Measurements from ENCODE around the gene BCOR. TPM values are rescaled to one million over a fixed set of nuclear protein-coding genes. Genes with fewer than 3 reads are reported as not detected.

BCOR gene
- total and polyA plus RNA-seq, 9 of the 15 experiments (the other 6 are each of a cell fraction or from before 2014, with no cell fraction given): 27.5 to 113 (median 37.6) TPM

- TF ChIP-seq, protein P1, sequence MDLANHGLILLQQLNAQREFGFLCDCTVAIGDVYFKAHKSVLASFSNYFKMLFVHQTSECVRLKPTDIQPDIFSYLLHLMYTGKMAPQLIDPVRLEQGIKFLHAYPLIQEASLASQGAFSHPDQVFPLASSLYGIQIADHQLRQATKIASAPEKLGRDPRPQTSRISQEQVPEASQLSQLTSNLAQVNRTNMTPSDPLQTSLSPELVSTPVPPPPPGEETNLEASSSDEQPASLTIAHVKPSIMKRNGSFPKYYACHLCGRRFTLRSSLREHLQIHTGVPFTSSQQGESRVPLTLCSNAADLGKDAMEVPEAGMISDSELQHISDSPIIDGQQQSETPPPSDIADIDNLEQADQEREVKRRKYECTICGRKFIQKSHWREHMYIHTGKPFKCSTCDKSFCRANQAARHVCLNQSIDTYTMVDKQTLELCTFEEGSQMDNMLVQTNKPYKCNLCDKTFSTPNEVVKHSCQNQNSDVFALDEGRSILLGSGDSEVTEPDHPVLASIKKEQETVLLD (IDR thresholded peaks at IDR 0.05): no peak
- TF ChIP-seq ZBTB7A (IDR thresholded peaks at IDR 0.05; ENCODE audit: borderline replicate concordance, control insufficient read depth, low read depth, low read length) (peak; percentile 55; the same call in 1 of the 2 replicates), SIN3A (IDR thresholded peaks at IDR 0.05; ENCODE audit: borderline replicate concordance in 2 of 2, control insufficient read depth in 1 of 2, low read depth in 2 of 2, low read length in 2 of 2) (peak in 1 of 2 experiments; percentile 35; a peak in 1 of 4 replicates), TFAM (CRISPR knock-in tag; conservative IDR thresholded peaks at IDR 0.05) (no peak), KHSRP (IDR thresholded peaks at IDR 0.05) (no peak), HMG20A (CRISPR knock-in tag; conservative IDR thresholded peaks at IDR 0.05) (no peak), NR3C1 (CRISPR knock-in tag; IDR thresholded peaks at IDR 0.05) (no peak), E2F3 (CRISPR knock-in tag; IDR thresholded peaks at IDR 0.05) (no peak), MECOM (CRISPR knock-in tag; IDR thresholded peaks at IDR 0.05) (no peak), DIDO1 (tag; IDR thresholded peaks at IDR 0.05; ENCODE audit: low read depth) (no peak), HLTF (IDR thresholded peaks at IDR 0.05) (no peak), SAP30 (IDR thresholded peaks at IDR 0.05; ENCODE audit: borderline replicate concordance, insufficient read depth, low read depth, low read length, poor library complexity, severe bottlenecking) (no peak), RNF2 (IDR thresholded peaks at IDR 0.05) (no peak), ARID1B (IDR thresholded peaks at IDR 0.05) (no peak), ZBTB43 (CRISPR knock-in tag; IDR thresholded peaks at IDR 0.05) (no peak), KDM2B (CRISPR knock-in tag; IDR thresholded peaks at IDR 0.05) (no peak), GATA2 (CRISPR knock-in tag; IDR thresholded peaks at IDR 0.05) (no peak), GABPB1 (CRISPR knock-in tag; IDR thresholded peaks at IDR 0.05) (peak; percentile 24; the same call in 1 of the 2 replicates), ZBTB1 (CRISPR knock-in tag; IDR thresholded peaks at IDR 0.05; ENCODE audit: borderline replicate concordance, low read depth) (peak; percentile 81; the same call in 1 of the 2 replicates), ZNF146 (CRISPR knock-in tag; IDR thresholded peaks at IDR 0.05; ENCODE audit: unreplicated experiment) (no peak), PHF21A (IDR thresholded peaks at IDR 0.05; ENCODE audit: borderline replicate concordance, low read depth) (no peak), RAD51 (IDR thresholded peaks at IDR 0.05; ENCODE audit: borderline replicate concordance, low read depth) (no peak), KDM1A (IDR thresholded peaks at IDR 0.05) (no peak)
- TF ChIP-seq, protein P2, sequence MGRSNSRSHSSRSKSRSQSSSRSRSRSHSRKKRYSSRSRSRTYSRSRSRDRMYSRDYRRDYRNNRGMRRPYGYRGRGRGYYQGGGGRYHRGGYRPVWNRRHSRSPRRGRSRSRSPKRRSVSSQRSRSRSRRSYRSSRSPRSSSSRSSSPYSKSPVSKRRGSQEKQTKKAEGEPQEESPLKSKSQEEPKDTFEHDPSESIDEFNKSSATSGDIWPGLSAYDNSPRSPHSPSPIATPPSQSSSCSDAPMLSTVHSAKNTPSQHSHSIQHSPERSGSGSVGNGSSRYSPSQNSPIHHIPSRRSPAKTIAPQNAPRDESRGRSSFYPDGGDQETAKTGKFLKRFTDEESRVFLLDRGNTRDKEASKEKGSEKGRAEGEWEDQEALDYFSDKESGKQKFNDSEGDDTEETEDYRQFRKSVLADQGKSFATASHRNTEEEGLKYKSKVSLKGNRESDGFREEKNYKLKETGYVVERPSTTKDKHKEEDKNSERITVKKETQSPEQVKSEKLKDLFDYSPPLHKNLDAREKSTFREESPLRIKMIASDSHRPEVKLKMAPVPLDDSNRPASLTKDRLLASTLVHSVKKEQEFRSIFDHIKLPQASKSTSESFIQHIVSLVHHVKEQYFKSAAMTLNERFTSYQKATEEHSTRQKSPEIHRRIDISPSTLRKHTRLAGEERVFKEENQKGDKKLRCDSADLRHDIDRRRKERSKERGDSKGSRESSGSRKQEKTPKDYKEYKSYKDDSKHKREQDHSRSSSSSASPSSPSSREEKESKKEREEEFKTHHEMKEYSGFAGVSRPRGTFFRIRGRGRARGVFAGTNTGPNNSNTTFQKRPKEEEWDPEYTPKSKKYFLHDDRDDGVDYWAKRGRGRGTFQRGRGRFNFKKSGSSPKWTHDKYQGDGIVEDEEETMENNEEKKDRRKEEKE (IDR thresholded peaks at IDR 0.05; ENCODE audit: borderline replicate concordance in 1 of 2, control insufficient read depth in 1 of 2, low read depth in 2 of 2, low read length in 1 of 2): no peak
Measured at GRCh38 chrX:40090050-40090804, 7.5 kb downstream of the BCOR start (continued).
